SK-N-MC (cell line): ENCODE data around the gene EZH1.
"Not testable (repeated sequence)": the region's sequence is repeated elsewhere in the genome, so short reads cannot be mapped to it uniquely, and the experiment has no call there.

ENCODE experiments used
- DNase-seq: peaks from one replicate; pipeline ENCODE4 v3.0.0-alpha.2; 2011; ENCODE audit warnings: low read depth, low spot score
- H3K27ac ChIP-seq: fragments of 200-600 bp; sonication (generic); 2 replicates; pipeline ENCODE4 v1.5.1; 2016; ENCODE audit warnings: mixed run types
- H3K36me3 ChIP-seq: fragments of 200-600 bp; sonication (generic); 2 replicates; pipeline ENCODE4 v1.6.1; 2017; ENCODE audit warnings: antibody characterized with exemption, low read length, mixed read lengths; ENCODE audit not compliant: insufficient read depth
- H3K4me3 ChIP-seq: fragments of 200-600 bp; sonication (generic); 2 replicates; pipeline ENCODE4 v1.5.1; 2016
- H3K9ac ChIP-seq: fragments of 200-600 bp; sonication (generic); 2 replicates; pipeline ENCODE4 v1.8.0; 2017; ENCODE audit warnings: mixed run types, mixed read lengths; ENCODE audit not compliant: insufficient read length
- H3K9me3 ChIP-seq: fragments of 200-600 bp; sonication (generic); 2 replicates; pipeline ENCODE4 v1.6.1; 2017; ENCODE audit warnings: low read depth, mild to moderate bottlenecking, antibody characterized with exemption, low read length, moderate library complexity, mixed read lengths
- EZH2 ChIP-seq: fragments of 200-600 bp; sonication (generic); IDR thresholded peaks from one replicate; pipeline ENCODE4 v1.6.1; 2017; ENCODE audit warnings: antibody characterized with exemption
- FOXP2 ChIP-seq: optimal IDR thresholded peaks from 2 replicates; pipeline ENCODE3; 2011; ENCODE audit warnings: mild to moderate bottlenecking, moderate library complexity; ENCODE audit not compliant: insufficient read depth; ENCODE audit errors: extremely low read length, control extremely low read depth
- POLR2AphosphoS5 ChIP-seq: IDR thresholded peaks from 2 replicates; pipeline ENCODE4 v1.6.1; 2012; ENCODE audit warnings: mild to moderate bottlenecking, low read depth, low read length, borderline replicate concordance

The EZH1 gene

DNA sequence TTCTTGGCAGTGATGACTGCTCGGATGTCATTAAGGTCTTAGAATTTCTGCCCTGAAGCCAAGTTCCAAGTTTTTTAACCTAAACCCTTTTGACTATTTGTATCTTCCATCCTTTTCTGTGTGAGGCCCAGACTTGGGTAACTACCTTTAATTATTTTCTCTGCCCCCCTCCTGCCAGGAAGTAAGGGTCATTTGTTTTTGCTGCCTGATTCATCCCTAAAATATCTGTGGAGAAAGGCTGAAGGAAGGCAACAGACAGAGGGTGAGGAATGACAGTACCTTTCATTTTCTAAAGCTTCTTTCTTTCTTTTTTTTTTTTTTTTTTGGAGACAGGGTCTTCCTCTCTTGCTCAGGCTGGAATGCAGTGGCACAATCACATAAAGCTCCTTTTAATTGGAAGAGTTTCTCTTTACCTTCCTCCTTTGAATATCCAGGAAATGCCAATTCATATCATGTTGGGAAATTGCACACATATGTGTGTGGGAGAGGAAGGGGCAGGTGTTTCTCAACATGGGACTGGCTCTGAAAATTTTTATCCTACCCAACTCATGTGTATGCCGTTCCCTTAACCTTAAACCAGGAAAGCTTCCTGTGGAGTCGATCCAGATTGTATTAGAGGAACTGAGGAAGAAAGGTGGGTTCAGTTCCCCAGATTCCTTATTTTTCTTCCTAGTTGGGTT lies 29.4 kb upstream of the EZH1 start:
- peak overlapping the region; percentile 88 for H3K9ac ChIP-seq
- DNase-seq: no peak
- TF ChIP-seq POLR2AphosphoS5 (no peak), FOXP2 (no peak), EZH2 (no peak)
- no peak overlapping the region for H3K27ac ChIP-seq
- H3K4me3 ChIP-seq: peak overlapping the region; percentile 93
- H3K9me3 ChIP-seq: no peaks in the 10 kb centered on the region
- peaks cover 28% of the 10 kb centered on the region for H3K36me3 ChIP-seq

- Histone ChIP-seq H3K9ac (peak within 1 kb of the TSS; percentile 88), H3K27ac (peak within 1 kb of the TSS; percentile 70), H3K36me3 (peaks cover 22% of the 10 kb centered on the region), H3K4me3 (peak within 1 kb of the TSS; percentile 93), H3K9me3 (no peaks in the 10 kb centered on the region)
- TF ChIP-seq POLR2AphosphoS5 (peak; percentile 97), FOXP2 (no peak), EZH2 (no peak)
- no peak for DNase-seq
Observed at GRCh38 chr17:42773290-42774035, 28.6 kb upstream of the EZH1 start, which contains the start of gene VPS25. Gene VPS25 (plus strand): TSS chr17:42773449. CDS start chr17:42773476, 27 bp downstream.

DNA sequence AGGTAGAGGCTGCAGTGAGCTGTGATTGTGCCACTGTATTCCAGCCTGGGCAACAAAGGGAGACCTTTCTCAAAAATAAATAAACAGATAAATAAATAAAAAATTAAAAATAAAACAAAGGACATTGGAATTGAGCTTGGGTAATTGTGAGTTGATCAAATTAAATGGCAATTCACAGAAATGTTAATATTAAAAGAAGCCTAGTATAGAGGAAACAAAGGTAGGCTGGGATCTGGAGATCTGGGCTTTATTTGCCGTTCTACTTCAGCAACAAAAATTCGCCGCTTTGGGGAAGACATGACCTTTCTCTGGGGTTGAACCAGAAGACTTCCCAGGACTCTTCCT lies 28.1 kb upstream of the EZH1 start:
- peaks cover 22% of the 10 kb centered on the region for H3K36me3 ChIP-seq
- H3K4me3 ChIP-seq: peak overlapping the region; percentile 93
- no peak for DNase-seq
- TF ChIP-seq FOXP2 (peak; percentile 2), EZH2 (no peak)
- no peaks in the 10 kb centered on the region for H3K9me3 ChIP-seq
- H3K9ac ChIP-seq: peak overlapping the region; percentile 88
- peak overlapping the region; percentile 70 for H3K27ac ChIP-seq

DNA sequence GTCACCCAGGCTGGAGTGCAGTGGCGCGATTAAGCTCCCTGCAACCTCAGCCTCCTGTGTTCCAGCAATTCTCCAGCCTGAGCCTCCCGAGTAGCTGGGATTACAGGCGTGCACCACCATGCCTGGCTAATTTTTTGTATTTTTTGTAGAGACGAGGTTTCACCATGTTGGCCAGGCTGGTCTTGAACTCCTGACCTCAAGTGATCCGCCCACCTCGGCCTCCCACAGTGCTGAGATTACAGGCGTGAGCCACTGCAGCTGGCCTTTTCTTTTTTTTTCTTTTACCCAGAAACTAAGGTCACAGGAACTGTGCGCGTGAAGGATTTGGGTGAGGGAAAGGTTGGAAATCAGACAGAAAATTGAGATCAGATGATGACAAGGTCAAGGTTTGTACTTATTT lies 25.1 kb upstream of the EZH1 start:
- DNase-seq, H3K9ac ChIP-seq, H3K4me3 ChIP-seq, H3K27ac ChIP-seq, H3K36me3 ChIP-seq, H3K9me3 ChIP-seq: not testable (repeated sequence)

GRCh38 chr17:42768006-42768405 lies 23.2 kb upstream of the EZH1 start:
- H3K27ac ChIP-seq, H3K36me3 ChIP-seq, DNase-seq, H3K9ac ChIP-seq, H3K4me3 ChIP-seq, H3K9me3 ChIP-seq: not testable (repeated sequence)

GRCh38 chr17:42767512-42767911 lies 22.7 kb upstream of the EZH1 start:
- no peak overlapping the region for H3K4me3 ChIP-seq
- H3K9me3 ChIP-seq: no peaks in the 10 kb centered on the region
- DNase-seq: no peak
- H3K9ac ChIP-seq: no peak overlapping the region
- TF ChIP-seq FOXP2: no peak
- no peak for TF ChIP-seq POLR2AphosphoS5
- TF ChIP-seq EZH2: no peak
- no peak overlapping the region for H3K27ac ChIP-seq
- H3K36me3 ChIP-seq: no peaks in the 10 kb centered on the region

DNA sequence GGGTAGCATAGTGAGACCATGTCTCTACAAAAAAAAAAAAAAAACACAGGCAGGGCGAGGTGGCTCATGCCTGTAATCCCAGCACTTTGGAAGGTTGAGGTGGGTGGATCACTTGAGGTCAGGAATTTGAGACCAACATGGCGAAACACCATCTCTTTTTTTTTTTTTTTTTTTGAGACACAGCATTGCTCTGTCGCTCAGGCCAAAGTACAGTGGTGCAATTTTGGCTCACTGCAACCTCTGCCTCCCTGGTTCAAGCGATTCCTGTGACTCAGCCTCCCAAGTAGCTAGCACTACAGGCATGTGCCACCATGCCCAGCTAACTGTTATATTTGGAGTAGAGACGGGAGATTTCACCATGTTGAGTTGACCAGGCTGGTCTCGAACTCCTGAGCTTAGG lies 21.3 kb upstream of the EZH1 start:
- H3K4me3 ChIP-seq: no peak overlapping the region
- DNase-seq: no peak
- H3K9me3 ChIP-seq: no peaks in the 10 kb centered on the region
- TF ChIP-seq POLR2AphosphoS5 (no peak), EZH2 (no peak), FOXP2 (no peak)
- no peaks in the 10 kb centered on the region for H3K36me3 ChIP-seq
- no peak overlapping the region for H3K9ac ChIP-seq
- H3K27ac ChIP-seq: no peak overlapping the region

DNA sequence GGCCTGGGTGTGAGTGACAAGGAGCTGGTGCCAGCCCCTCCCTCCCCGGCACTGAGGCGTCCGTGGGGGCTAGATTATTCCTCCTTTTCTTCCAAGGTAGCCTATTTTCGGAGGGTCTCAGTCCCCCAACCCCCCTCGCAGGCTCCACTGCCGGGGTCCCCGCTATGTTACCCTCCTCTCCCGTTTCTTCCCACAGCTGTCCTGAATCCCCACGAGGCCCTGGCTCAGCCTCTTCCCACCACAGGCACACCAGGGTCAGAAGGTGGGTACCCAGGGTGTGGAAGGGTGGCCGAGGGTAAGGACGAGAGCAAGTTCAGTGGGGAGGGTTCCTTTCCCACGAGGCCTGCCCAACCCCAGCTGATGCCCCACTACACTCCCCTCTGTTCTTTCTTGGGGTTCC lies 16.8 kb upstream of the EZH1 start:
- H3K4me3 ChIP-seq: peak overlapping the region; percentile 75
- H3K9me3 ChIP-seq: no peaks in the 10 kb centered on the region
- no peaks in the 10 kb centered on the region for H3K36me3 ChIP-seq
- peak overlapping the region; percentile 47 for H3K9ac ChIP-seq
- no peak for TF ChIP-seq FOXP2
- no peak for TF ChIP-seq EZH2
- no peak for TF ChIP-seq POLR2AphosphoS5
- H3K27ac ChIP-seq: no peak overlapping the region
- no peak for DNase-seq
